ENCODE measurements around the gene TPCN1.

The TPCN1 gene

GRCh38 chr12:113341535-113341934 is 120.3 kb downstream of the TPCN1 start:
- no peak for DNase-seq (ENCODE audit: low read depth)

GRCh38 chr12:113345318-113345717 is 124.1 kb downstream of the TPCN1 start:
- no peak for DNase-seq (ENCODE audit: low read depth)

GRCh38 chr12:113346353-113346752 is 125.1 kb downstream of the TPCN1 start:
- no peak for DNase-seq (ENCODE audit: low read depth)

GRCh38 chr12:113347107-113347506 is 125.8 kb downstream of the TPCN1 start:
- no peak for DNase-seq (ENCODE audit: low read depth)

GRCh38 chr12:113347892-113348291 is 126.6 kb downstream of the TPCN1 start:
- DNase-seq (ENCODE audit: low read depth) = no peak
